Measurements from ENCODE around the gene CD200.

- TF ChIP-seq POLR2AphosphoS5 (IDR thresholded peaks at IDR 0.05; ENCODE audit: low read depth) (no peak), CTCF (IDR thresholded peaks at IDR 0.05; ENCODE audit: insufficient read depth, low read length) (no peak), GABPA (IDR thresholded peaks at IDR 0.05; ENCODE audit: low read depth) (no peak)
Measured at GRCh38 chr3:112349557-112349956, 16.6 kb downstream of the CD200 start.

All from HL-60 (cell line).